Measurements from ENCODE around the gene APPL1. TPM values are rescaled to one million over a fixed set of nuclear protein-coding genes. Genes with fewer than 3 reads are reported as not detected.

Gene APPL1
- total and polyA plus RNA-seq, 10 of the 15 experiments (the other 5 are each of a cell fraction or from before 2014, with no cell fraction given): 15.0 to 77.6 (median 40.2) TPM

DNA sequence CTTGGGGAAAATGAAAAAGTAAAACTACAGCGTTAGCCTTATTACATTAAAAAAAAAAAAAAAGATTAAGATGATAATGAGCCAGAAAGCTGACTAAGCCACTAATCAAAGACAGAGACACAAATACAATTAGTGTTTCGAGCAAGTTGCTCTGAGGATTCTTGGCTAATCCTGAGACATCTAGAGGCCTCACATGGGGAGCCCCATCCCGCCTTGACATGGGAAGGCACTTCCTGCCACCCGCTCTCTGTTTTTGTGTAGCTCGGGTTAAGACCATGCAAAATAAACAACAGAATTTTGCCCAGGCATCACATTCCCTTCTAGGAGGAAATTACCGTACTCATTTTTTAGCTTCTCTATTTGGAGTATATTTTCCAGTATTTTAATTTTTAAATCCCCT is 43.0 kb upstream of the APPL1 start (continued):
- TF ChIP-seq CHD1 (IDR thresholded peaks at IDR 0.05; ENCODE audit: low read depth, low read length) (no peak), YBX1 (IDR thresholded peaks at IDR 0.05) (no peak), POLR2AphosphoS2 (IDR thresholded peaks at IDR 0.05; ENCODE audit: low read depth, low read length) (no peak), TARDBP (IDR thresholded peaks at IDR 0.05; ENCODE audit: borderline replicate concordance) (no peak)

DNA sequence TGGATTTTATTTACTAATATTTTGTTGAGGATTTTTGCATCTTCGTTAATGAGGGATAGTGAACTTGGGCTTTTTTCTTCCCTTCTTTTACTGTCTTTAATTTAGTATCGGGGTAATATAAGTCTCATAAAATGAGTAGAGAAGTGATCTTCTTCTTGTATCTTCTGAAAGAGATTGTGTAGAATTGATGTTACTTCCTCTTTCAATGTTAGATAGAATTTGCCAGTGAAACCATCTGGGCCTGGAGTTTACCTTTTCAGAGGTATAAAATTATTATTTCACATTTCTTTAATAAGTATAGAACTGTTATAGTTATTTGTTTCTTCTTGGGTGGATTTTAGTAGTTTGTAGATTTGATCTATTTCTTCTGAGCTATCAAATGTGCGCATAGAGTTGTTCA is 35.5 kb upstream of the APPL1 start:
- CTCF ChIA-PET: interaction anchor here (0.6 to 0.7 kb wide), 2 partner anchors 38 to 269 kb away, joined by 3 to 4 read pairs; no protein-coding TSS in a partner anchor
- no peak for TF ChIP-seq EZH2 (IDR thresholded peaks at IDR 0.05; ENCODE audit: borderline replicate concordance, control insufficient read depth, low read depth, low read length)
- no peak for TF ChIP-seq EED (IDR thresholded peaks at IDR 0.05; ENCODE audit: low read depth)
- TF ChIP-seq NR2C2 (IDR thresholded peaks at IDR 0.05; ENCODE audit: borderline replicate concordance, control insufficient read depth, insufficient read length, low read depth): no peak
- no peak for TF ChIP-seq TCF3 (IDR thresholded peaks at IDR 0.05; ENCODE audit: borderline replicate concordance, insufficient read depth, low read depth, low read length)
- TF ChIP-seq STAT3 (IDR thresholded peaks at IDR 0.05; ENCODE audit: low read depth, low read length): no peak
- TF ChIP-seq PAX5 (IDR thresholded peaks at IDR 0.05; ENCODE audit: borderline replicate concordance, low read depth, low read length): no peak
- TF ChIP-seq SUPT20H (IDR thresholded peaks at IDR 0.05; ENCODE audit: borderline replicate concordance, control insufficient read depth, low read depth, low read length): no peak
- TF ChIP-seq, protein P1, sequence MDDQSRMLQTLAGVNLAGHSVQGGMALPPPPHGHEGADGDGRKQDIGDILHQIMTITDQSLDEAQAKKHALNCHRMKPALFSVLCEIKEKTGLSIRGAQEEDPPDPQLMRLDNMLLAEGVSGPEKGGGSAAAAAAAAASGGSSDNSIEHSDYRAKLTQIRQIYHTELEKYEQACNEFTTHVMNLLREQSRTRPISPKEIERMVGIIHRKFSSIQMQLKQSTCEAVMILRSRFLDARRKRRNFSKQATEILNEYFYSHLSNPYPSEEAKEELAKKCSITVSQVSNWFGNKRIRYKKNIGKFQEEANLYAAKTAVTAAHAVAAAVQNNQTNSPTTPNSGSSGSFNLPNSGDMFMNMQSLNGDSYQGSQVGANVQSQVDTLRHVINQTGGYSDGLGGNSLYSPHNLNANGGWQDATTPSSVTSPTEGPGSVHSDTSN (IDR thresholded peaks at IDR 0.05; ENCODE audit: insufficient replicate concordance, low read depth, low read length): no peak
- TF ChIP-seq SUZ12 (IDR thresholded peaks at IDR 0.05; ENCODE audit: unreplicated experiment): no peak
- TF ChIP-seq, protein P2, sequence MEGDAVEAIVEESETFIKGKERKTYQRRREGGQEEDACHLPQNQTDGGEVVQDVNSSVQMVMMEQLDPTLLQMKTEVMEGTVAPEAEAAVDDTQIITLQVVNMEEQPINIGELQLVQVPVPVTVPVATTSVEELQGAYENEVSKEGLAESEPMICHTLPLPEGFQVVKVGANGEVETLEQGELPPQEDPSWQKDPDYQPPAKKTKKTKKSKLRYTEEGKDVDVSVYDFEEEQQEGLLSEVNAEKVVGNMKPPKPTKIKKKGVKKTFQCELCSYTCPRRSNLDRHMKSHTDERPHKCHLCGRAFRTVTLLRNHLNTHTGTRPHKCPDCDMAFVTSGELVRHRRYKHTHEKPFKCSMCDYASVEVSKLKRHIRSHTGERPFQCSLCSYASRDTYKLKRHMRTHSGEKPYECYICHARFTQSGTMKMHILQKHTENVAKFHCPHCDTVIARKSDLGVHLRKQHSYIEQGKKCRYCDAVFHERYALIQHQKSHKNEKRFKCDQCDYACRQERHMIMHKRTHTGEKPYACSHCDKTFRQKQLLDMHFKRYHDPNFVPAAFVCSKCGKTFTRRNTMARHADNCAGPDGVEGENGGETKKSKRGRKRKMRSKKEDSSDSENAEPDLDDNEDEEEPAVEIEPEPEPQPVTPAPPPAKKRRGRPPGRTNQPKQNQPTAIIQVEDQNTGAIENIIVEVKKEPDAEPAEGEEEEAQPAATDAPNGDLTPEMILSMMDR (IDR thresholded peaks at IDR 0.05 in 2 of 3, conservative IDR thresholded peaks at IDR 0.05 in 1 of 3; ENCODE audit: control insufficient read depth in 2 of 3, extremely low read depth in 1 of 3, insufficient read depth in 1 of 3, low read depth in 3 of 3, low read length in 3 of 3): no peak
- no peak for TF ChIP-seq ZBTB11 (CRISPR knock-in tag; IDR thresholded peaks at IDR 0.05)
- TF ChIP-seq, protein P3, sequence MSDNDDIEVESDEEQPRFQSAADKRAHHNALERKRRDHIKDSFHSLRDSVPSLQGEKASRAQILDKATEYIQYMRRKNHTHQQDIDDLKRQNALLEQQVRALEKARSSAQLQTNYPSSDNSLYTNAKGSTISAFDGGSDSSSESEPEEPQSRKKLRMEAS (IDR thresholded peaks at IDR 0.05; ENCODE audit: low read depth, low read length): no peak
- no peak for TF ChIP-seq ESRRA (IDR thresholded peaks at IDR 0.05; ENCODE audit: low read length)

More for the DNA sequence above, 35.5 kb upstream of the APPL1 start:
- in situ Hi-C loops (cut with MboI): no loop called here
- SMC1A ChIA-PET (ENCODE audit: uncharacterized antibody, unreplicated experiment): interaction anchor here (0.6 to 1.9 kb wide), 4 partner anchors 22 to 42 kb away, joined by 3 to 5 read pairs (median 4); no protein-coding TSS in a partner anchor
- H3K27ac ChIP-seq (ENCODE audit: control insufficient read depth, insufficient read depth): no peak overlapping the region
- DNase-seq (ENCODE audit: low read depth, low spot score): no peak
- RAD21 ChIA-PET (ENCODE audit: unreplicated experiment): no interaction called here
- no peak overlapping the region for H3K4me3 ChIP-seq
- H3K4me2 ChIP-seq (ENCODE audit: control insufficient read depth, insufficient read depth): no peak overlapping the region
- intact Hi-C loops (cut with micrococcal nuclease; ENCODE audit: unreplicated experiment): no loop called here
- no peak for FAIRE-seq
- H3K4me1 ChIP-seq (ENCODE audit: control insufficient read depth, insufficient read depth, low read length): no peaks in the 10 kb centered on the region
- peak; percentile 64 for ATAC-seq
- 33% methylated on average over 3 of the region's 3 CpGs for WGBS (ENCODE audit: insufficient coverage, insufficient replicate concordance, low lambda C conversion rate, missing lambda C conversion rate)
- BruUV-seq (replicated peaks): no TSS peak
- H2AFZ ChIP-seq (ENCODE audit: control insufficient read depth, low read depth, low read length): no peak overlapping the region
- H3K9ac ChIP-seq (ENCODE audit: control insufficient read depth, insufficient read depth, low read length): no peak overlapping the region
- H3K36me3 ChIP-seq (ENCODE audit: control insufficient read depth in 2 of 2, insufficient read depth in 2 of 2, low read length in 1 of 2): no peaks in the 10 kb centered on the region
- POLR2A ChIA-PET: interaction anchor here (1.3 kb wide), 1 partner anchor 9 kb away, joined by 3 read pairs; no protein-coding TSS in a partner anchor
- no peaks in the 10 kb centered on the region for H3K9me3 ChIP-seq (replicated peaks; ENCODE audit: control insufficient read depth, insufficient read depth, low read length)
- no peaks in the 10 kb centered on the region for H3K27me3 ChIP-seq (replicated peaks in 1 of 2; ENCODE audit: control insufficient read depth in 2 of 2, insufficient read depth in 2 of 2, low read length in 1 of 2)
- H3K79me2 ChIP-seq (ENCODE audit: control insufficient read depth, insufficient read depth, low read length): no peaks in the 10 kb centered on the region
- no peaks in the 10 kb centered on the region for H4K20me1 ChIP-seq (ENCODE audit: control insufficient read depth, insufficient read depth)

Data from GM12878 (cell line).